ENCODE results near the gene PNPO. TPM values are rescaled to one million over a fixed set of nuclear protein-coding genes. Genes with fewer than 3 reads are reported as not detected.
A peak's percentile ranks its signal among the peaks of the same experiment; 100 is the strongest.

PNPO gene
- 20.4 TPM for total RNA-seq

GRCh38 chr17:47941246-47942095 is at the start of gene PNPO:
Gene PNPO (plus strand): TSS chr17:47941571. CDS start chr17:47941676, 105 bp downstream.
- peak; percentile 97 for DNase-seq

- peak; percentile 54 for DNase-seq
Measured at GRCh38 chr17:47894498-47895346, 46.6 kb upstream of the PNPO start.

GRCh38 chr17:47895347-47895855 is 46.0 kb upstream of the PNPO start:
- no peak for DNase-seq

GRCh38 chr17:47895856-47896671 is 45.3 kb upstream of the PNPO start, which contains the start of gene SP2:
Gene SP2 (plus strand): TSS chr17:47896236. CDS start chr17:47896287, 51 bp downstream.
- DNase-seq = peak; percentile 100

- peak; percentile 37 for DNase-seq
Measured at GRCh38 chr17:47896672-47897490, 44.5 kb upstream of the PNPO start.

- no peak for DNase-seq
Measured at GRCh38 chr17:47897561-47897960, 43.8 kb upstream of the PNPO start.

- no peak for DNase-seq
Measured at GRCh38 chr17:47898241-47898640, 43.1 kb upstream of the PNPO start.

GRCh38 chr17:47899643-47900042 is 41.7 kb upstream of the PNPO start:
- peak; percentile 38 for DNase-seq

GRCh38 chr17:47901423-47901822 is 39.9 kb upstream of the PNPO start:
- DNase-seq = no peak

GRCh38 chr17:47902039-47902744 is 39.2 kb upstream of the PNPO start:
- no peak for DNase-seq

- peak; percentile 85 for DNase-seq
Measured at GRCh38 chr17:47905221-47905733, 36.1 kb upstream of the PNPO start.

GRCh38 chr17:47906443-47906842 is 34.9 kb upstream of the PNPO start:
- DNase-seq = no peak

- DNase-seq = no peak
Measured at GRCh38 chr17:47907932-47908562, 33.3 kb upstream of the PNPO start.

- DNase-seq = no peak
Measured at GRCh38 chr17:47913050-47913449, 28.3 kb upstream of the PNPO start.

GRCh38 chr17:47914306-47914948 is 26.9 kb upstream of the PNPO start:
- peak; percentile 40 for DNase-seq

- no peak for DNase-seq
Measured at GRCh38 chr17:47915776-47916398, 25.5 kb upstream of the PNPO start.

GRCh38 chr17:47916489-47917208 is 24.7 kb upstream of the PNPO start:
- DNase-seq = no peak

- no peak for DNase-seq
Measured at GRCh38 chr17:47917581-47917980, 23.8 kb upstream of the PNPO start.

Measured in tongue (tissue), 2 donors.